T47D (cell line): Measurements from ENCODE around the gene FLOT2.
"Not testable (repeated sequence)": the region's sequence is repeated elsewhere in the genome, so short reads cannot be mapped to it uniquely, and the experiment has no call there.

ENCODE experiments used
- DNase-seq, 2 experiments: peaks; one replicate each; pipeline versions ENCODE4 v3.0.0 to v3.0.0-alpha.2; 2011 to 2012; ENCODE audit warnings: low read depth in 1 of 2, low spot score in 1 of 2
- JUND ChIP-seq: IDR thresholded peaks from 2 replicates; pipeline ENCODE4 v1.6.1; 2012; ENCODE audit warnings: low read depth
- in situ Hi-C: cut with HindIII; loops from 2 replicates; pipeline ENCODE4 v1.10.0; 2016; ENCODE audit warnings: low sequenced_read_pairs, low pct_unique_long_range_greater_than_20kb

Gene FLOT2

GRCh38 chr17:28883967-28884702 lies 13.4 kb downstream of the FLOT2 start:
- TF ChIP-seq JUND, result no peak
- DNase-seq, result no peak
- in situ Hi-C loops, result no loop called here

GRCh38 chr17:28882154-28882895 lies 15.2 kb downstream of the FLOT2 start:
- no peak for DNase-seq
- in situ Hi-C loops, result no loop called here
- no peak for TF ChIP-seq JUND

- DNase-seq, result no peak
- TF ChIP-seq JUND, result no peak
- in situ Hi-C loops, result no loop called here
Observed at GRCh38 chr17:28881533-28882056, 15.9 kb downstream of the FLOT2 start.

- in situ Hi-C loops, result no loop called here
- TF ChIP-seq JUND, result no peak
- DNase-seq, result no peak
Observed at GRCh38 chr17:28880572-28880945, 17.0 kb downstream of the FLOT2 start.

GRCh38 chr17:28879886-28880571 lies 17.5 kb downstream of the FLOT2 start:
- no peak for TF ChIP-seq JUND
- no peak for DNase-seq
- in situ Hi-C loops, result no loop called here

GRCh38 chr17:28878981-28879380 lies 18.6 kb downstream of the FLOT2 start:
- no peak for TF ChIP-seq JUND
- DNase-seq, result peak; percentile 91 to 97
- in situ Hi-C loops, result no loop called here

GRCh38 chr17:28878158-28878910 lies 19.2 kb downstream of the FLOT2 start:
- in situ Hi-C loops, result no loop called here
- no peak for TF ChIP-seq JUND
- DNase-seq, result no peak

GRCh38 chr17:28877150-28877711 lies 20.3 kb downstream of the FLOT2 start:
- DNase-seq, in situ Hi-C loops: not testable (repeated sequence)

- peak in 1 of 2 experiments; percentile 34 for DNase-seq
- TF ChIP-seq JUND, result no peak
- in situ Hi-C loops, result no loop called here
Observed at GRCh38 chr17:28875848-28876550, 21.5 kb downstream of the FLOT2 start.

GRCh38 chr17:28874750-28875149 lies 22.8 kb downstream of the FLOT2 start:
- TF ChIP-seq JUND, result no peak
- DNase-seq, result no peak
- in situ Hi-C loops, result no loop called here

GRCh38 chr17:28873839-28874238 lies 23.7 kb downstream of the FLOT2 start:
- no peak for DNase-seq
- TF ChIP-seq JUND, result no peak
- in situ Hi-C loops, result no loop called here
